Measurements from ENCODE around the gene MACROD1. TPM values are rescaled to one million over a fixed set of nuclear protein-coding genes. Genes with fewer than 3 reads are reported as not detected.
A peak's percentile ranks its signal among the peaks of the same experiment; 100 is the strongest.

Gene MACROD1
- total and polyA plus RNA-seq, 2 of the 13 experiments (the other 11 are each of a cell fraction or from before 2014, with no cell fraction given), result 23.1 to 34.5 TPM

DNA sequence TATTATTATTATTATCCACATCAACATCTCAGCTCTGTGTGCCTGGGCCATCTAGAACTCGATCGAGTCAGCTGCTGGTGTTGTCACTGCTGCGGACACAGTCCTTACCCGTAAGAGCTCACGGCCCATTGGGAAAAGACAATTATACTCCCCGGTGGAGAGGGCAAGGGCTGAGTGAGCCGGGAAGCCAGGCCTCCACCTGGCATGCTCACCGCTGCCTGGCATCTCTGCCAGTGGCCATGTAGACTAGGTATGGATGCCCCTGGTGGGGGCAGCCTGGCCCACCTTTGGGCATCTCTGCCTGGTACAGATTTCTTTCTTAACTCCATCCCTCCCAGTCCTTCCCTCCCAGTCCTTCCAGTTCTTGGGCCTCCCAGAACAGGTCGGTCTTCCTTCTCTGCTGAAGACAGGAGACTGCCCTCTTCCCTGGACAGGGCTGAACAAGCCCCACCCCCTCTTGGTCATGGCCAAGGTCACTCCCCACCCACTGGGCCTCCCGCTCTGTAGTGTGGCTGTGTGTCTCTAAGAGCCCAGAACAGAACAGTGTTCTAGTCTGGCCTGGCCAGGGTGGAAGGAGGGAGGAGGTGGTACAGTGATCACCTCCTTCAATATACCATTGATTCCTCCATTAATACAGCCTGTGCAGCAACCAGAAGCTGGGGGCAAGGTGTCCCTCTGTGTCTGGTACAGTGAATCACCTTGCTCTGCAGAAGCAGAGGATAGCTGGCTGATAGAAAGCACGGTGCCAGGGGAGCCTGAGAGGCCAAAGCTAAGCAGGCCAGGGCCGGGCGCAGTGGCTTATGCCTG, 72.5 kb downstream of the MACROD1 start:
- ChIA-PET POLR2A (interaction anchor here (0.9 kb wide), 1 partner anchor 86 kb away, joined by 3 read pairs; no protein-coding TSS in a partner anchor), CTCF (ENCODE audit: low intra/inter-chr PET ratio, low total read pairs) (no interaction called here)
- no peaks in the 10 kb centered on the region for H3K27me3 ChIP-seq (ENCODE audit: control insufficient read depth in 1 of 2, insufficient read depth in 2 of 2, low read length in 2 of 2)
- no TSS peak for BruUV-seq (replicated peaks)
- H3K27ac ChIP-seq (ENCODE audit: extremely low read length, insufficient read depth, low read length), result no peak overlapping the region
- no peak overlapping the region for H2AFZ ChIP-seq (ENCODE audit: low read length)
- H3K9ac ChIP-seq (ENCODE audit: insufficient read depth, low read depth, low read length), result no peak overlapping the region
- H3K79me2 ChIP-seq (ENCODE audit: insufficient read depth, low read length), result no peaks in the 10 kb centered on the region
- DNase-seq (ENCODE audit: low spot score) (peak; percentile 17), ATAC-seq (0 out of 3 replicates have a peak, but pooled peaks have one; percentile 4), FAIRE-seq (no peak)
- H3K9me3 ChIP-seq (ENCODE audit: low read length), result no peaks in the 10 kb centered on the region
- in situ Hi-C loops (cut with HindIII; ENCODE audit: extremely low pct_ligation_motif_present, low pct_unique_long_range_greater_than_20kb), result no loop called here
- WGBS (ENCODE audit: low lambda C conversion rate), result 51% methylated on average over 10 of the region's 13 CpGs
- no peak overlapping the region for H3K4me3 ChIP-seq (replicated peaks in 1 of 3; ENCODE audit: insufficient read depth in 1 of 3, low read depth in 2 of 3, low read length in 3 of 3)
- peaks cover 9% of the 10 kb centered on the region; the same call in 1 of the 2 replicates for H4K20me1 ChIP-seq (ENCODE audit: insufficient read depth, low read length)
- no peaks in the 10 kb centered on the region for H3K36me3 ChIP-seq (replicated peaks in 1 of 2; ENCODE audit: control insufficient read depth in 1 of 2, insufficient read depth in 2 of 2, low read length in 2 of 2)
- peak overlapping the region; percentile 26 for H3K4me2 ChIP-seq (ENCODE audit: low read depth, low read length)
- intact Hi-C loops (cut with micrococcal nuclease; ENCODE audit: unreplicated experiment), result no loop called here
- peaks cover 68% of the 10 kb centered on the region for H3K4me1 ChIP-seq (ENCODE audit: insufficient read depth, low read length)
- TF ChIP-seq, protein P1, sequence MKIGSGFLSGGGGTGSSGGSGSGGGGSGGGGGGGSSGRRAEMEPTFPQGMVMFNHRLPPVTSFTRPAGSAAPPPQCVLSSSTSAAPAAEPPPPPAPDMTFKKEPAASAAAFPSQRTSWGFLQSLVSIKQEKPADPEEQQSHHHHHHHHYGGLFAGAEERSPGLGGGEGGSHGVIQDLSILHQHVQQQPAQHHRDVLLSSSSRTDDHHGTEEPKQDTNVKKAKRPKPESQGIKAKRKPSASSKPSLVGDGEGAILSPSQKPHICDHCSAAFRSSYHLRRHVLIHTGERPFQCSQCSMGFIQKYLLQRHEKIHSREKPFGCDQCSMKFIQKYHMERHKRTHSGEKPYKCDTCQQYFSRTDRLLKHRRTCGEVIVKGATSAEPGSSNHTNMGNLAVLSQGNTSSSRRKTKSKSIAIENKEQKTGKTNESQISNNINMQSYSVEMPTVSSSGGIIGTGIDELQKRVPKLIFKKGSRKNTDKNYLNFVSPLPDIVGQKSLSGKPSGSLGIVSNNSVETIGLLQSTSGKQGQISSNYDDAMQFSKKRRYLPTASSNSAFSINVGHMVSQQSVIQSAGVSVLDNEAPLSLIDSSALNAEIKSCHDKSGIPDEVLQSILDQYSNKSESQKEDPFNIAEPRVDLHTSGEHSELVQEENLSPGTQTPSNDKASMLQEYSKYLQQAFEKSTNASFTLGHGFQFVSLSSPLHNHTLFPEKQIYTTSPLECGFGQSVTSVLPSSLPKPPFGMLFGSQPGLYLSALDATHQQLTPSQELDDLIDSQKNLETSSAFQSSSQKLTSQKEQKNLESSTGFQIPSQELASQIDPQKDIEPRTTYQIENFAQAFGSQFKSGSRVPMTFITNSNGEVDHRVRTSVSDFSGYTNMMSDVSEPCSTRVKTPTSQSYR (CRISPR knock-in tag; IDR thresholded peaks at IDR 0.05; ENCODE audit: borderline replicate concordance), result peak; percentile 67; the same call in 1 of the 2 replicates
- TF ChIP-seq ZNF75D (CRISPR knock-in tag; IDR thresholded peaks at IDR 0.05; ENCODE audit: borderline replicate concordance) (no peak), NR1H2 (CRISPR knock-in tag; IDR thresholded peaks at IDR 0.05; ENCODE audit: borderline replicate concordance, low read depth) (no peak), POLR2AphosphoS5 (IDR thresholded peaks at IDR 0.05; ENCODE audit: low read depth, low read length) (no peak), ZNF256 (CRISPR knock-in tag; conservative IDR thresholded peaks at IDR 0.05) (no peak), ZNF260 (CRISPR knock-in tag; IDR thresholded peaks at IDR 0.05; ENCODE audit: borderline replicate concordance, low read depth) (no peak), BCL6 (CRISPR knock-in tag; IDR thresholded peaks at IDR 0.05) (peak; percentile 42), BORCS8-MEF2B (CRISPR knock-in tag; IDR thresholded peaks at IDR 0.05) (no peak), ZBTB20 (CRISPR knock-in tag; IDR thresholded peaks at IDR 0.05; ENCODE audit: borderline replicate concordance, low read depth) (no peak), MTF1 (CRISPR knock-in tag; IDR thresholded peaks at IDR 0.05) (no peak), ISX (CRISPR knock-in tag; conservative IDR thresholded peaks at IDR 0.05) (no peak), HMGA1 (CRISPR knock-in tag; conservative IDR thresholded peaks at IDR 0.05) (no peak)
- TF ChIP-seq, protein P2, sequence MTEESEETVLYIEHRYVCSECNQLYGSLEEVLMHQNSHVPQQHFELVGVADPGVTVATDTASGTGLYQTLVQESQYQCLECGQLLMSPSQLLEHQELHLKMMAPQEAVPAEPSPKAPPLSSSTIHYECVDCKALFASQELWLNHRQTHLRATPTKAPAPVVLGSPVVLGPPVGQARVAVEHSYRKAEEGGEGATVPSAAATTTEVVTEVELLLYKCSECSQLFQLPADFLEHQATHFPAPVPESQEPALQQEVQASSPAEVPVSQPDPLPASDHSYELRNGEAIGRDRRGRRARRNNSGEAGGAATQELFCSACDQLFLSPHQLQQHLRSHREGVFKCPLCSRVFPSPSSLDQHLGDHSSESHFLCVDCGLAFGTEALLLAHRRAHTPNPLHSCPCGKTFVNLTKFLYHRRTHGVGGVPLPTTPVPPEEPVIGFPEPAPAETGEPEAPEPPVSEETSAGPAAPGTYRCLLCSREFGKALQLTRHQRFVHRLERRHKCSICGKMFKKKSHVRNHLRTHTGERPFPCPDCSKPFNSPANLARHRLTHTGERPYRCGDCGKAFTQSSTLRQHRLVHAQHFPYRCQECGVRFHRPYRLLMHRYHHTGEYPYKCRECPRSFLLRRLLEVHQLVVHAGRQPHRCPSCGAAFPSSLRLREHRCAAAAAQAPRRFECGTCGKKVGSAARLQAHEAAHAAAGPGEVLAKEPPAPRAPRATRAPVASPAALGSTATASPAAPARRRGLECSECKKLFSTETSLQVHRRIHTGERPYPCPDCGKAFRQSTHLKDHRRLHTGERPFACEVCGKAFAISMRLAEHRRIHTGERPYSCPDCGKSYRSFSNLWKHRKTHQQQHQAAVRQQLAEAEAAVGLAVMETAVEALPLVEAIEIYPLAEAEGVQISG (CRISPR knock-in tag; IDR thresholded peaks at IDR 0.05), result no peak
- TF ChIP-seq, protein P3, sequence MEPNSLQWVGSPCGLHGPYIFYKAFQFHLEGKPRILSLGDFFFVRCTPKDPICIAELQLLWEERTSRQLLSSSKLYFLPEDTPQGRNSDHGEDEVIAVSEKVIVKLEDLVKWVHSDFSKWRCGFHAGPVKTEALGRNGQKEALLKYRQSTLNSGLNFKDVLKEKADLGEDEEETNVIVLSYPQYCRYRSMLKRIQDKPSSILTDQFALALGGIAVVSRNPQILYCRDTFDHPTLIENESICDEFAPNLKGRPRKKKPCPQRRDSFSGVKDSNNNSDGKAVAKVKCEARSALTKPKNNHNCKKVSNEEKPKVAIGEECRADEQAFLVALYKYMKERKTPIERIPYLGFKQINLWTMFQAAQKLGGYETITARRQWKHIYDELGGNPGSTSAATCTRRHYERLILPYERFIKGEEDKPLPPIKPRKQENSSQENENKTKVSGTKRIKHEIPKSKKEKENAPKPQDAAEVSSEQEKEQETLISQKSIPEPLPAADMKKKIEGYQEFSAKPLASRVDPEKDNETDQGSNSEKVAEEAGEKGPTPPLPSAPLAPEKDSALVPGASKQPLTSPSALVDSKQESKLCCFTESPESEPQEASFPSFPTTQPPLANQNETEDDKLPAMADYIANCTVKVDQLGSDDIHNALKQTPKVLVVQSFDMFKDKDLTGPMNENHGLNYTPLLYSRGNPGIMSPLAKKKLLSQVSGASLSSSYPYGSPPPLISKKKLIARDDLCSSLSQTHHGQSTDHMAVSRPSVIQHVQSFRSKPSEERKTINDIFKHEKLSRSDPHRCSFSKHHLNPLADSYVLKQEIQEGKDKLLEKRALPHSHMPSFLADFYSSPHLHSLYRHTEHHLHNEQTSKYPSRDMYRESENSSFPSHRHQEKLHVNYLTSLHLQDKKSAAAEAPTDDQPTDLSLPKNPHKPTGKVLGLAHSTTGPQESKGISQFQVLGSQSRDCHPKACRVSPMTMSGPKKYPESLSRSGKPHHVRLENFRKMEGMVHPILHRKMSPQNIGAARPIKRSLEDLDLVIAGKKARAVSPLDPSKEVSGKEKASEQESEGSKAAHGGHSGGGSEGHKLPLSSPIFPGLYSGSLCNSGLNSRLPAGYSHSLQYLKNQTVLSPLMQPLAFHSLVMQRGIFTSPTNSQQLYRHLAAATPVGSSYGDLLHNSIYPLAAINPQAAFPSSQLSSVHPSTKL (CRISPR knock-in tag; IDR thresholded peaks at IDR 0.05), result 0 out of 2 replicates have a peak, but pooled peaks have one; percentile 8

Measured in HepG2 (cell line).